Heart left ventricle (tissue), 16 donors: ENCODE data around the gene GNAT3. TPM values are rescaled to one million over a fixed set of nuclear protein-coding genes. Genes with fewer than 3 reads are reported as not detected.

Experiments used
- ATAC-seq, 4 donors: fragments of 200-7000 bp; cut with Tn5 transposase; one replicate each; pipeline ENCODE4 v1.9.1; 2020 to 2022; ENCODE audit warnings: moderate library complexity in 4 of 4, mild to moderate bottlenecking in 3 of 4, moderate number of reproducible peaks in 1 of 4
- DNase-seq, 5 donors: peaks; one replicate each; pipeline ENCODE4 v3.0.0-alpha.2; 2020
- H3K27ac ChIP-seq, 12 donors: fragments of 200-600 bp; sonication (generic) in 4 of 12; one replicate each; pipeline versions ENCODE4 v1.5.0 to v1.8.0; 2016 to 2022; ENCODE audit warnings: mild to moderate bottlenecking in 2 of 12
- H3K27me3 ChIP-seq, 9 donors: fragments of 200-600 bp; sonication (generic) in 2 of 9; one replicate each; pipeline versions ENCODE4 v1.5.1 to v1.8.0; 2016 to 2022; ENCODE audit warnings: mild to moderate bottlenecking in 3 of 9
- H3K36me3 ChIP-seq, 9 donors: fragments of 200-600 bp; sonication (generic) in 2 of 9; one replicate each; pipeline versions ENCODE4 v1.5.0 to v1.8.0; 2018 to 2022; ENCODE audit warnings: mild to moderate bottlenecking in 2 of 9
- H3K4me1 ChIP-seq, 12 donors: fragments of 200-600 bp; sonication (generic) in 4 of 12; one replicate each; pipeline versions ENCODE4 v1.5.0 to v1.8.0; 2016 to 2022; ENCODE audit warnings: mild to moderate bottlenecking in 3 of 12
- H3K4me3 ChIP-seq, 12 donors: fragments of 200-600 bp; sonication (generic) in 4 of 12; one replicate each; pipeline versions ENCODE4 v1.5.0 to v1.8.0; 2017 to 2022; ENCODE audit warnings: mild to moderate bottlenecking in 9 of 12, moderate library complexity in 4 of 12
- H3K9me3 ChIP-seq, 12 donors: fragments of 200-600 bp; sonication (generic) in 4 of 12; one replicate each; pipeline versions ENCODE4 v1.5.0 to v1.8.0; 2016 to 2022; ENCODE audit warnings: mild to moderate bottlenecking in 1 of 12
- POLR2A ChIP-seq, 2 donors: fragments of 450-650 bp; IDR thresholded peaks; one replicate each; pipeline ENCODE4 v1.6.1; 2017; ENCODE audit warnings: antibody characterized with exemption in 2 of 2, mild to moderate bottlenecking in 2 of 2, moderate library complexity in 2 of 2
- intact Hi-C, 10 donors: fragments of 100-400 bp; cut with DNase I; formaldehyde crosslinking; loops; one replicate each; pipeline versions ENCODE4 v1.11.1 to v1.14.2; 2022
- polyA plus RNA-seq, 2 donors: library from polyadenylated mRNA; stranded (reverse); fragments of 200-250 nt; gene quantifications; one replicate each; pipeline ENCODE4 v1.2.3, GENCODE V29; 2013
- total RNA-seq, 9 donors: library from RNA; depleted of rRNA in 2 of 9; stranded (reverse); fragments of >200 nt in 2 of 9; fragmentation: NEBNext Ultra II Directional in 3 of 9; extraction: Animal tissue kit (Norgen Biotek cat#: 25700) in 3 of 9; gene quantifications; one replicate each; pipeline versions ENCODE4 v1.1.0 to v1.2.4, GENCODE V29; 2016 to 2023
- TF ChIP-seq, protein P1 (sequence below), 12 donors: fragments of 200-600 bp; sonication (generic) in 4 of 12; IDR thresholded peaks; one replicate each; pipeline versions ENCODE4 v1.5.0 to v1.8.0; 2018 to 2022; ENCODE audit warnings: antibody characterized with exemption in 12 of 12, mild to moderate bottlenecking in 5 of 12
- donor health status: ischemic (EF 13 %, LVEDD 7.1; RV severe dilation, severe dysfunction).
- donor health status: healthy with polysubstance abuse.
- donor health status: DM: no; HTN: yes; CAD: no.
- donor health status: DM: no; HTN: no; CAD: no.
- donor health status: ischemic (EF 25% LVEDD 6.9; RV normal size, moderate dysfunction).
- donor health status: ischemic (EF 25% LVEDD 5.7; RV mildly dilated, moderate dysfunction).
- donor health status: healthy.
- donor health status: DM: yes; HTN: yes; CAD: no.
- donor health status: ischemic (EF 35%, LVEDD 5.7; RV mildly dilated, moderate dysfunction).
- donor health status: nonischemic (EF 11% LVEDD 7.7; RV severe dilation, severe dysfunction).
- donor health status: DM: yes; HTN: yes; CAD: no.
- donor health status: PGD.
- donor health status: ischemic (EF 29% LVEDD 5.4; RV normal size, mild dysfunction).
- donor health status: nonischemic (EF 23%, LVEDD 6.1; RV moderate dilation, normal function).

The GNAT3 gene
- total and polyA plus RNA-seq, 11 donors, result not detected

DNA sequence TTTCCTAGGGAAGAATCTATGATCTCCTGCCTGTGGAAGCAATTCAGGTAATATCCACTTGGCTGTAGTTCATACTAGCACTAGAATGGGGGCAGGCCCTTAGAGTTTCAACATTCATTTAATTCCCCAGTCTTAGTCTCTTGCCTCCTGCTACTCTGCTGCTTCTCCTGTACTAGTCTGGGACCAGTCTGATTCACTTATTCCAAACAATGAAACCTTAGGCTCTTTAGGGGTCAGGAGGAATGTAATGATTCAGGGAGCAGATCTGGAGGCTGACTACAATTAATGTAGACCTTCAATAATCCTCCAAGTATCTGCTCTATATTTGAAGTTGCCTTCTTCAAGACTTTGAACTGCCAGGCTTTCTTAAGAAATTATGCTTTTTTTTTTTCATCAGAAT lies 101.8 kb downstream of the GNAT3 start:
- H3K4me3 ChIP-seq, result no peak overlapping the region
- H3K4me1 ChIP-seq, result peaks cover 0 to 3% (median 0%) of the 10 kb centered on the region in 12 donors
- intact Hi-C loops, result no loop called here
- no peak for DNase-seq
- no peaks in the 10 kb centered on the region for H3K27me3 ChIP-seq
- no peaks in the 10 kb centered on the region for H3K36me3 ChIP-seq
- no peaks in the 10 kb centered on the region for H3K9me3 ChIP-seq
- H3K27ac ChIP-seq, result no peak overlapping the region
- no peak for ATAC-seq
- TF ChIP-seq, protein P1, sequence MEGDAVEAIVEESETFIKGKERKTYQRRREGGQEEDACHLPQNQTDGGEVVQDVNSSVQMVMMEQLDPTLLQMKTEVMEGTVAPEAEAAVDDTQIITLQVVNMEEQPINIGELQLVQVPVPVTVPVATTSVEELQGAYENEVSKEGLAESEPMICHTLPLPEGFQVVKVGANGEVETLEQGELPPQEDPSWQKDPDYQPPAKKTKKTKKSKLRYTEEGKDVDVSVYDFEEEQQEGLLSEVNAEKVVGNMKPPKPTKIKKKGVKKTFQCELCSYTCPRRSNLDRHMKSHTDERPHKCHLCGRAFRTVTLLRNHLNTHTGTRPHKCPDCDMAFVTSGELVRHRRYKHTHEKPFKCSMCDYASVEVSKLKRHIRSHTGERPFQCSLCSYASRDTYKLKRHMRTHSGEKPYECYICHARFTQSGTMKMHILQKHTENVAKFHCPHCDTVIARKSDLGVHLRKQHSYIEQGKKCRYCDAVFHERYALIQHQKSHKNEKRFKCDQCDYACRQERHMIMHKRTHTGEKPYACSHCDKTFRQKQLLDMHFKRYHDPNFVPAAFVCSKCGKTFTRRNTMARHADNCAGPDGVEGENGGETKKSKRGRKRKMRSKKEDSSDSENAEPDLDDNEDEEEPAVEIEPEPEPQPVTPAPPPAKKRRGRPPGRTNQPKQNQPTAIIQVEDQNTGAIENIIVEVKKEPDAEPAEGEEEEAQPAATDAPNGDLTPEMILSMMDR (IDR thresholded peaks at IDR 0.05), result no peak
- no peak for TF ChIP-seq POLR2A (IDR thresholded peaks at IDR 0.05)

Other genes starting within 250 kb of the GNAT3 start
- 1,000 to 10,000 TPM in 7 of 9 donors, 100 to 1,000 TPM in 2; 891 to 1,960 (median 1,108) TPM for gene CD36, start 126.6 kb upstream of the GNAT3 start, total RNA-seq
- 100 to 1,000 TPM; 289 to 529 TPM for gene CD36, start 126.6 kb upstream of the GNAT3 start, polyA plus RNA-seq